Stimulated activated CD8-positive, alpha-beta memory T cell treated with anti-CD3 and anti-CD28 coated beads, Interleukin-12 subunit alpha, Interleukin-12 subunit beta, amount 100 ng/mL, for 24 hours (primary cell): Measurements from ENCODE around the gene COLEC11.

Source experiments
- DNase-seq: peaks from one replicate; pipeline ENCODE4 v3.0.0-alpha.2; 2020; ENCODE audit errors: extremely low read depth

Gene COLEC11

GRCh38 chr2:3675687-3676086, 80.8 kb downstream of the COLEC11 start:
- no peak for DNase-seq

DNA sequence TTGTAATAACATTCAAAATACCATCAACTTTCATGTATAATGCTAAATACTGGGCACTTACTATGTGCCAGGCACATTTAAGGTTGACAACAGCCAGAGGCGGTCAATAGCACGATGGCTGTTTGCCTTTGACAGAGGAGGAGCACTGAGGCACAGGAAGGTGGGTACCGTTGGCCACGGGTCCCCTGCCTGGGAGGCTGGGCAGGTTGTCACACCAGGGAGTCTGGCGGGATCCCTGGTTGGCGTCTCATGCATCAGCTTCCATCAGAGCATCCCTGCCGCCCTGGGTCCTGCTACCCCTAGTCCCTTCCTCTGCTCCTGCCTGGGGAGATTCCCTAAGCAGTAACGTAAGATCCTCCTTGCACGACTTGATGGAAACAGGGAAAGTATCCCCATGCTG, 82.5 kb downstream of the COLEC11 start:
- no peak for DNase-seq

DNA sequence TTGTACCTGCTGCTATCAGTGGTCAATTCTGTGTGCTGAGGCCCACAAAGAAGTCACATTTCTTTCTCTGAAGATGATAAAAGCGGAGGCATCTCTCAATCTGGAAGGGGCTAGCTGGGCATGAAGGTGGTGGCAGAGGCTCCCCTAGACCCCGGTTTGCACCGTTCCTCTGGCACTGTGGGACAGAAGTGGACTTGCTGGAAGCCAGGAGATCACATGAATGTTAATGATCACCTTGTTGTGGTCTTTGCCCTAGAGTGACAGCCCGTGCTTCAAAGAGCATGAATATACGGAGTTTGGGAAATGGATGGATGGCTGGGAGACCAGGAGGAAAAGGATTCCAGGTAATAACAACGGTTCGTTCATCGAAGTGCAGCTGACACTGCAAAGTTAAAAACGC, 83.3 kb downstream of the COLEC11 start:
- no peak for DNase-seq

DNA sequence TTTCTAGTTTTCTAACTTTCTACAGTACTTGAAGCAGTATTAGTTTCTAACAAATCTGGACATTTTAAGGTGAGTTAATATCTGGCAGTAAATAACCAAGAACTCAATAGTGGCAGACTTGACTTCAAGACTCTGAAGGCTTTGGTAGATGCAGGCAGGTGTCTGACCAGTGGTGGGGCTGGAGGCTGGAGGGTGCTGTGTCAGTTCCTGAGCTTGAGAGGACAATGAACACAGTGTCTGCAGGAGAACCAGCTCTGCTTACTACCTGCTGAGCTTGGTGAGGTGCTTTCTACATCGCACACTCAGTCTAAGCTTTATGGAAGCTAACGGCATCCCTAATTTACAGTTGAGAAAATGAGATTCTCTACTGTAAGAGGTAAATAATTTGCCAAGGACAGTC, 84.3 kb downstream of the COLEC11 start:
- no peak for DNase-seq

DNA sequence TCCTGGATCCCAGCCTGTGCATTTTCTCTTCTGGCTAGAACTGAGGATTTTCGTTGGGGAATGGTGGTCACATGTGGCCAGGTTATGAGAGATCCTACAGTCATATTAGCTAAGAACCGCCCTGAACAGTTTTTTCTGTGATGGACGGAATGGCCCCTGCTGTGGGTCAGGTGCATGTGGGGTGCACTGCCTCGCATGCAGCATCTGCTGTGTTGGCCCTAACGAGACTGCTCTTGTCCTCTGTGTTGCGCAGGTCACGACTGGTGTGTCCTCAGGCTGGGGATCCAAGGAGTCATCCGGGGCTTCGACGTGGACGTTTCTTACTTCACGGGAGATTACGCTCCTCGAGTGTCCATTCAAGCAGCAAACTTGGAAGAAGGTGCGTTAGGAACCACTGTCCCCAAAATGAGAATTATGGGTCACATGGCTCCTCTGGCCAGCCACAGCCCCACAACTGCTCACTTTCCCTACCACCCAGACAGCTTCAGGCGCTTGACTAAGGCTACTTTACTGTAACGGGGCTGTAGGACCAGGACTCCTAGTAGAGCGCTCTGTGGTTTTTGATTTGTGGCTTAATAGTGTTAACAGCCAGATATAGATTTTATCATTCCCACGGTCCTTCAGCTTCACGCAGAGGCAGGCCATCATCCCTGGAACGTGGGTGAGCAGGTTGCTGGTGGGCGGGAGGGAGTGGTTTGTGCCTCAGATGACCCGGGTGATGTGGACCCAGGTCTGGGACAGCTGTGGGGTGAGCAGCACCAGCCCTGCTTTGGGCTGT, 84.9 kb downstream of the COLEC11 start:
- no peak for DNase-seq

DNA sequence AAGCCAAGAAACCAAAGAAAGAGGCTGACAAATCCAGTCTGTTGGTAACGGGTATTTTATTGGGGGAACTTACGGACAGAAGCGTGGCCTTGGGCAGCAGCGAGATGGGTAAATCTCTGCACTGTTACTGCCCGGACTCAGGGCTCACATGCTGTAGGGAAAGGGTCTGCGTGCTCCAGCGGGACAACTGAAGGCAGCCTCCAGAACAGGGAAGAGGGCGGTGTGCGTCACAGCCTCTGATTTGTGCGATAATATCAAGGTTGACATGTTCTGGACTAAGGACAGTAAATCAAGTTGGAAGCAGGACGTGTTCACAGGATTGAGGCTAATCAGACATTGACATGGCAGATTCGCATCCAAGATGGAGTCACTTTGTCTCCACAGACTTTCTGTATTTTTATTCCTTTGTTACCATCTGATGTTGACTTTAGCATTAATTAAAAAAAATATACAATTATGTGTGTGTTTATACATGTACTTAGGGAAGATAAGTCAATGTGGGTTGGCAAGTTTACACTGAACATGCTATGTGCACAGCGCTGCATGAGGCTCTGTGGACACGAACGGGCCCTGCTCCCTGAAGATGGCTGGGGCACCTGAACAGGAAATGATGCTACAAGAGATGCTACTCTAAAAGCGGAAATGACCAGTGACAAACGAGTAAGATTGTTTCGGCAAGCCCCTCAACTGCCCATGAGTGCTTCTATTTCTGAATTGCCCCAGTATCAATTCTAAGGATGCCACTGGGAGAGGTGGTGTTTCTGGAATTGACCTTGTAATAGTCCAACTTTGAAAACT, 85.8 kb downstream of the COLEC11 start:
- DNase-seq = no peak

GRCh38 chr2:3681625-3682024, 86.7 kb downstream of the COLEC11 start:
- no peak for DNase-seq

- DNase-seq = no peak
Measured at GRCh38 chr2:3682811-3683210, 87.9 kb downstream of the COLEC11 start.

DNA sequence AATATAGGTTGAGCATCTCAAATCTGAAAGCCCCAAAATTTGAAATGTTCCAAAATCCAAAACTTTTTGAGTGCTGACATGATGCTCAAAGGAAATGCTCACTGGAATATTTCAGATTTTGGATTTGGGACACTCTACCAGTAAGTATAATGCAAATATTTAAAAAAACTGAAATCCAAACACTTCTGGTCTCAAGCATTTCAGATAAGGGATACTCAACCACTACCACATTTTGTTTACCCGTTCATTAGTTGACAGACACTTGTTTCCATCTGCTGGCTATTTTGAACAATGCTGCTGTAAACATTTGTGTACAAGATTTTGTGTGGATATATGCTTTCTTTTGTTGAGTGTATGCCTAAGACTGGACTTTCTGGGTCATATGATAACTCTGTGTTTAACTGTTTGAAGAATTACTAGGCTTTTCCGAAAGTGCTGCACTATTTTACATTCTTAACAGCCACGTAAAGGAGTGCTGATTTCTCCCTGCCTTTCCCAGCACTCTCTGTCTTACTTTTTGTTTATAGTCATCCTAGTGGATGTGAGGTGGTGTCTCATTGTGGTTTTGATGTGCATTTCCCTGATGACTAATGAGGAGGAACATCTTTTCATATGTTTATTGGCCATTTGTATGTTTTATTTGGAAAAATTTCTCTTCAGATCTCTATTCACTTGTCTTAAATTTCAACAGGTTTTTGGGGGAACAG, 89.0 kb downstream of the COLEC11 start:
- DNase-seq = no peak

DNA sequence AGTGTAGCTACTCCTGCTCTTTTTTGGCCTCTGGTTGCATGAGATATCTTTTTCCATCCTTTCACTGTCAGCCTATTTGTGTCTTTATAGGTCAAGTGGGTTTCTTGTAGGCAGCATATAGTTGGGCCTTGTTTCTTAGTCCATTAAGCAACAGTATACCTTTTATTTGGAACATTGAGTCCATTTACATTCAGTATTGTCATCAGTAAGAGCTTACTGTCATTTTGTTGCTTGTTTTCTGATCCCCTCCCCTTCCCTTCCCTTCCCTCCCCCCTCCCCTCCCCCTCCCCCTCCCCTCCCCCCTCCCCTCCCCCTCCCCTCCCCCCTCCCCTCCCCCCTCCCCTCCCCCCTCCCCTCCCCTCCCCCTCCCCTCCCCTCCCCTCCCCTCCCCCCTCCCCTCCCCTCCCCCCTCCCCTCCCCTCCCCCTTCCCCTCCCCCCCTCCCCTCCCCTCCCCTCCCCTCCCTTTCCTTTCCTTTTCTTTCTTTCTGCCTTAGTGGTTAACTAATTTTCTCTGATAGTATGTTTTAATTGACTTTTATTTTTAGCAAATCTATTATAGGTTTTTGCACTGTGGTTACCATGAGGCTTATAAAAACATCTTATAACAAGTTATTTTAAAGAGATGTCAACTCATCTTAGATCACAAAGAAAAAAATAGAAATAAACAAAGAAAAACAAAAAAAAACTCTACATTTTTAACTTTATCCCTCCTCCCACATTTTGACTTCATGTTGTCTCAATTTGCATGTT, 95.3 kb downstream of the COLEC11 start:
- DNase-seq = no peak

DNA sequence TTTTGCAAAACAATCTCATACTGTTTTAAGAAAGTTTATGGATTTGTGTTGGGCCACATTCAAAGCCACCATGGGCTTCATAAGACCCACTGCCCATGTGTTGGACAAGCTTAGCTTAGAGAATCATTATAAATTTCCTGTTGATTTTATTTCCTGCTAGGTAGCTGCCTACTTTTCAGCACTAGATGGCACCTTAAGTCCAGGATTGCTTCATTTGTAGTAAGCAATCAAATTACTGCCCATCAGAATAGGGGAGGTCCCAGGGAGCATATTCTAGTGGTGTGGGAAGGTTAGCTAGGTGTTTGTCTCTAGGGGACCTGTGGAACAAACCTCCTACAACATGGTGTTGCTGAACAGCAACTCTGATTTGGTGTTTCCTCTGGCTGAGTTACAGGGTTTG, 97.5 kb downstream of the COLEC11 start:
- DNase-seq = no peak
